SJSA1 (cell line): ENCODE results near the gene FGF14. TPM values are rescaled to one million over a fixed set of nuclear protein-coding genes. Genes with fewer than 3 reads are reported as not detected.
"Not testable (repeated sequence)": the region's sequence is repeated elsewhere in the genome, so short reads cannot be mapped to it uniquely, and the experiment has no call there.

Experiments
- DNase-seq, 2 experiments: peaks; one replicate each; pipeline ENCODE4 v3.0.0-alpha.2; 2015 to 2020; ENCODE audit warnings: low spot score in 2 of 2, low read depth in 1 of 2
- H3K27ac ChIP-seq: fragments of 250-450 bp; sonication (Bioruptor Pico); 2 replicates; pipeline ENCODE4 v1.5.1; 2020; ENCODE audit warnings: mild to moderate bottlenecking, moderate library complexity
- H3K27me3 ChIP-seq: fragments of 250-450 bp; sonication (Bioruptor Pico); replicated peaks from 2 replicates; pipeline ENCODE4 v1.5.1; 2020; ENCODE audit warnings: mild to moderate bottlenecking, moderate library complexity
- H3K36me3 ChIP-seq: fragments of 250-450 bp; sonication (Bioruptor Pico); 2 replicates; pipeline ENCODE4 v1.5.1; 2020; ENCODE audit warnings: mild to moderate bottlenecking
- H3K4me1 ChIP-seq: fragments of 250-450 bp; sonication (Bioruptor Pico); replicated peaks from 2 replicates; pipeline ENCODE4 v1.6.1; 2021; ENCODE audit warnings: mild to moderate bottlenecking
- H3K4me3 ChIP-seq: fragments of 250-450 bp; sonication (Bioruptor Pico); 2 replicates; pipeline ENCODE4 v1.5.1; 2020; ENCODE audit warnings: mild to moderate bottlenecking
- H3K9me3 ChIP-seq: fragments of 250-450 bp; sonication (Bioruptor Pico); replicated peaks from 2 replicates; pipeline ENCODE4 v1.5.1; 2020; ENCODE audit warnings: mild to moderate bottlenecking
- total RNA-seq: library from RNA; depleted of rRNA; stranded (reverse); fragments of >200 nt; shearing (Covaris generic); gene quantifications from 2 replicates; pipeline ENCODE4 v1.2.3, GENCODE V29; 2014

The FGF14 gene
- total RNA-seq, 1 experiment from 2014 or later = not detected

DNA sequence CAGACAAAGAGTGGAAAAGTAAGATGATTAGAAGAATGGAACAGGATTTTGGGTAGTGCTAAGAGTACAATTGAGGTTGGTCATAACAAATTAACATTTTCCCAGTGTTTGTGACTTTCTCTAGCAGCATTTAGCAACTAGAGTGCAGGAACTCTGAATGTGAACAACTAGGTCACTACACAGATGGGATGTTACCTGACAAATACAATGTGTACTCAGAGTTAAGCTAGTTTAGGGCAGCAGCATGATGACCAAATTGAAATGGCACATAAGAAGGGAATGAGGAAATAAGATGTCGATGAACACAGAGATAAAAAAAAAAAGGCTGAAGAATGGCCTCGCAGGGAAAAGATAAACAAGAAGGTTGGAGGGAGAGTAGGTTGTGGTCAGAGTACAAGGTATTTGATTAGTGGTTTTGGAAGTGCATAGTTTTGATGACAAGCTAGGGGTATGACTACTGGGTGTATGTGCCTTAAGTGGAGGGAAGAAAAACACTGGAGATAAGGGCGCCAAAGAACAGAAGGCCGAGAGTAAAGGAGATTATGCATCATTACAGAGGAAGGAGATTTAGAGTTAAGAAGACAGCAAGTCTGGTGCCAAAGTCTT lies 381.1 kb downstream of the FGF14 start:
- Histone ChIP-seq H3K27me3 (no peaks in the 10 kb centered on the region), H3K36me3 (no peaks in the 10 kb centered on the region), H3K27ac (no peak overlapping the region), H3K9me3 (no peaks in the 10 kb centered on the region), H3K4me3 (no peak overlapping the region), H3K4me1 (no peaks in the 10 kb centered on the region)
- DNase-seq = no peak

DNA sequence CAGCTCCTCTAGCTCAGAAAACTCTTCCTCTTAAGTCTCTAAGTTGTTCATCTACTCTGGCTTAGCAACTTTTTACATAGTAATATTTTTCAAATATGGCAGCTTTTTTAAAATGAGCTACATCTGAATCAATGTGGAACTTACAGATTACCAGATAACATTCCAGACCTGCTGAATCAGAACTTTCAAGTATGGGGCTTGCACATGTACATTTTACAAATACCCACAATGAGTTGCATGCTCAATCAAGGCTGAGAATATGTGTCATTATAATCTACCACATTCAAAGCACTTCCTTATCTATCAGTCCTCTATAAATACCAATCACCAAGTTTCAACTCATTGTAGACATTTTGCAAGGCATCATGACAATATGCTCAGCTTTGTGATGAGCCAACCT lies 383.1 kb downstream of the FGF14 start:
- no peaks in the 10 kb centered on the region for H3K36me3 ChIP-seq

GRCh38 chr13:102017248-102017647 lies 384.6 kb downstream of the FGF14 start:
- no peaks in the 10 kb centered on the region for H3K36me3 ChIP-seq
- no peak for DNase-seq
- no peaks in the 10 kb centered on the region for H3K27me3 ChIP-seq
- no peak overlapping the region for H3K27ac ChIP-seq
- H3K4me1 ChIP-seq = no peaks in the 10 kb centered on the region
- no peak overlapping the region for H3K4me3 ChIP-seq
- no peaks in the 10 kb centered on the region for H3K9me3 ChIP-seq

More for the DNA sequence above, 383.1 kb downstream of the FGF14 start:
- no peak overlapping the region for H3K4me3 ChIP-seq
- no peaks in the 10 kb centered on the region for H3K27me3 ChIP-seq
- no peaks in the 10 kb centered on the region for H3K9me3 ChIP-seq
- no peak overlapping the region for H3K27ac ChIP-seq
- no peak for DNase-seq
- no peaks in the 10 kb centered on the region for H3K4me1 ChIP-seq

DNA sequence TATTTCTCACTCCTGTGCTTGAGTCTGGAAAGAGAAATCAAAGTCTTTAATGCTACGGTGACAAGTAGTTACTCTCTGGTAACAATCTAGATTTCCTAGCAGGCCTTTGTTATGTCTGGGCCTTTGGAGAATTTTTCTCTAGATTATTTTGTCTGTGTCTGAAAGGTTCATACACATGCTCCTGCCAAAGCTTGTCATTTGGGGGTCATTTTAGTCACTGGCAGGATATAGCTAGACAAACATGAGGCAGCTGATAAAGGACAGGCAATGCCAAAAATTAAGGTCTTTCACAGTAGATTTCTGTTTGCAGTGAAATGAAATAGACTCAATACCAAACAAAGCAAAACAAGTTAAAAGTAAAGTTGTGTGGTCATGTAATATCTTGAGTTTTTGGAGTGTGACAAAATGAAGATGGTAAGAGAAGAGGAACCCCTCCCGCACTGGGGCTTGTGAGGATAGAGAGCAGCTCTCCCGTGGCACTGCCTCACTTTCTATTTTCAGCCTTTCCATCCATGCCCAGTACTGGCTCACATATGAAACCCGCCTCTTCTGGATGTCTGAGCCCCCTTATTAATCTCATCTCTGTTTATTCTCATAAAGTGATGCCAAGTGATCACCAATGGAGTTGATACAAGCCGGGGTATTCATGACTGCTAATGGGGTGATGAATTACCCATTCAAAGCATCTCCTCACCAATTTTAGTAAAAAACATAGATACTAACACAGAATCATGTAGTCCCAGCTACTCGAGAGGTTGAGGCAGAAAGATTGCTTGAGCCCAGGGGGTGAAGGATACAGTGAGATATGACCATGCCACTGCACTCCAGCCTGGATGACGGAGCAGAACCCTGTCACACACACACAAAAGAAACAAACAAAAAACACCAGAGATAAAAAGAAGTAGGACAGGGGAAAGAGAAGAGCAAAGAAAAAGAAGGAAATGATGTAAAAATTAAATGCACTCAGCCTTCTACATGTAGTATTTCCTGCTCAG lies 389.3 kb downstream of the FGF14 start:
- no peaks in the 10 kb centered on the region for H3K36me3 ChIP-seq
- no peak overlapping the region for H3K27ac ChIP-seq
- no peaks in the 10 kb centered on the region for H3K9me3 ChIP-seq
- H3K4me1 ChIP-seq = no peaks in the 10 kb centered on the region
- no peak overlapping the region for H3K4me3 ChIP-seq
- 0 out of 2 replicates have a peak, but pooled peaks cover 3% of the 10 kb centered on the region for H3K27me3 ChIP-seq
- no peak for DNase-seq

DNA sequence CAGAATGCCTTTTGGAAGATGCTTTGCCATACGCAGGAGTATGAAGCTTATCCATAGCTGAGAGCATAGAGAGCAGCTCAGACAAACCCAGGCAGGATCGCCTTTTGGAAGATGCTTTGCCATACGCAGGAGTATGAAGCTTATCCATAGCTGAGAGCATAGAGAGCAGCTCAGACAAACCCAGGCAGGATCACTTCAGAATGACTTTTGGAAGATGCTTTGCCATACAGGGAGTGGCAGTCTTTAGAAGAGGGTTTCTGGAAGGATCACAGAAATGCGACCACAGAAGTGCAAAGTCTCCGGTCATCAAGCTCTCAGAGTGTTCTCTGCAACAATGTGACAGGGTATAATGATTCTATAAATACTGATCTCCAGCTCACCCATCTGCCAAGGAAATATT lies 390.4 kb downstream of the FGF14 start:
- H3K27me3 ChIP-seq, H3K36me3 ChIP-seq, DNase-seq, H3K9me3 ChIP-seq, H3K27ac ChIP-seq, H3K4me3 ChIP-seq, H3K4me1 ChIP-seq: not testable (repeated sequence)

DNA sequence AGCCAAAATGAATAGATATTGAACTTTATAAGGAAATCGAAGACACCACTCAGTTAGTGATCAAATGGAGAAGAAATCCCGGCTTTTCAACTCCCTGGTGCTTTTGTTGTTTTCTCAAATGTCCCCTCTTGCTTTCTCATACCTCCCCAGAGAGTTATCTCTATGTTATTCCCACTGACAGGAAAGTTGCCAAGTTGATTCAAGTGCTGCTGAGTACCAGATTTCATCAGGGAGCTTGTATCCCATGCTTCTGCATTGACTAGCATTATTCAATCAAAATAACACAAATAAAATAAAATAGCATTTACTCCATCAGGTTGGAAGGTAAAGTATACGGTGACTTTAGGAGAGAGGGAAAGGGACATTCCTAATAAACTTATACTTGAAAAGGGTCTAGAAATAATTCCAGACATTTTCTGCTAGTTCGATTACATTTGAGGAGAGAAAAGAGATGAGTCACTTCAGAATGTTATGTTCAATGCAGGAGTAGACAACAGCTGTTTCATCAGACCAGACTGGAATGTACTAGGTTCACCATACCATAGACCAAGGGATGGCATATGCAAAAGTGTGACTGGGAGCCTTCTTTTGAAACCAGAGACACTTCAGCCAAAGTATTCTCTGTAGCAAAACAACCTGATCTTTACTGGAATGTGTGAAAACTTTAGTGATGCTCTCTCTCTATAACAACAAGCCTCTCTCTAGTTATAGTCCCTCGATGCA lies 397.8 kb downstream of the FGF14 start:
- Histone ChIP-seq H3K27ac (no peak overlapping the region), H3K4me3 (no peak overlapping the region), H3K27me3 (no peaks in the 10 kb centered on the region; the same call in none of the 2 replicates), H3K36me3 (no peaks in the 10 kb centered on the region), H3K9me3 (no peaks in the 10 kb centered on the region), H3K4me1 (no peaks in the 10 kb centered on the region)
- no peak for DNase-seq

- Histone ChIP-seq H3K4me3 (no peak overlapping the region), H3K27me3 (peaks cover 2% of the 10 kb centered on the region), H3K36me3 (no peaks in the 10 kb centered on the region), H3K27ac (no peak overlapping the region), H3K4me1 (no peaks in the 10 kb centered on the region), H3K9me3 (no peaks in the 10 kb centered on the region)
- DNase-seq = no peak
Observed at GRCh38 chr13:102002287-102002686, 399.6 kb downstream of the FGF14 start.

GRCh38 chr13:102000764-102001163 lies 401.1 kb downstream of the FGF14 start:
- Histone ChIP-seq H3K9me3 (no peaks in the 10 kb centered on the region), H3K27me3 (peaks cover 2% of the 10 kb centered on the region; the same call in 1 of the 2 replicates), H3K4me1 (no peaks in the 10 kb centered on the region), H3K4me3 (no peak overlapping the region), H3K36me3 (no peaks in the 10 kb centered on the region), H3K27ac (no peak overlapping the region)
- no peak for DNase-seq

GRCh38 chr13:101998129-101998528 lies 403.7 kb downstream of the FGF14 start:
- Histone ChIP-seq H3K4me3 (no peak overlapping the region), H3K27me3 (0 out of 2 replicates have a peak, but pooled peaks cover 7% of the 10 kb centered on the region), H3K9me3 (no peaks in the 10 kb centered on the region), H3K4me1 (no peaks in the 10 kb centered on the region), H3K36me3 (no peaks in the 10 kb centered on the region), H3K27ac (no peak overlapping the region)
- no peak for DNase-seq

DNA sequence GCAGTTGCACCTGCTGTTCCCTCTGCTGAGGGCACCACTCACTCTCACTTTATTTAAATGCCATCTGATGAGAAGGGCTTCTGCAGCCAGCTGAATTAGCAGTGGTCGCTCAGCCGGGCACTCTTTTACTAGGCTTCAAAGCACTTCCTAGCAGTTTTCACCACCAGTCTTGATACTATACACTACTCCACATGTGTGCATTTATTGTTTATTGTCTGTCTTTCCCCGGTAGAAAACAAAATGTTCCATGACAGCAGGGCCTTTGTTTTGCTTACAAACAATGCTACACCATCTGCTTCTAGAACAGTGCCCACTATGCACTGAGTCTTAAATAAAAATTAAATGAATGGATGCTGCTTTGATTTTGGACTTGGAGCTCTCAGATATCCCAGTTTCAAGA lies 404.9 kb downstream of the FGF14 start:
- H3K27ac ChIP-seq = no peak overlapping the region
- no peaks in the 10 kb centered on the region for H3K4me1 ChIP-seq
- H3K4me3 ChIP-seq = no peak overlapping the region
- no peaks in the 10 kb centered on the region for H3K9me3 ChIP-seq
- 0 out of 2 replicates have a peak, but pooled peaks cover 7% of the 10 kb centered on the region for H3K27me3 ChIP-seq
- no peak for DNase-seq
- H3K36me3 ChIP-seq = no peaks in the 10 kb centered on the region

DNA sequence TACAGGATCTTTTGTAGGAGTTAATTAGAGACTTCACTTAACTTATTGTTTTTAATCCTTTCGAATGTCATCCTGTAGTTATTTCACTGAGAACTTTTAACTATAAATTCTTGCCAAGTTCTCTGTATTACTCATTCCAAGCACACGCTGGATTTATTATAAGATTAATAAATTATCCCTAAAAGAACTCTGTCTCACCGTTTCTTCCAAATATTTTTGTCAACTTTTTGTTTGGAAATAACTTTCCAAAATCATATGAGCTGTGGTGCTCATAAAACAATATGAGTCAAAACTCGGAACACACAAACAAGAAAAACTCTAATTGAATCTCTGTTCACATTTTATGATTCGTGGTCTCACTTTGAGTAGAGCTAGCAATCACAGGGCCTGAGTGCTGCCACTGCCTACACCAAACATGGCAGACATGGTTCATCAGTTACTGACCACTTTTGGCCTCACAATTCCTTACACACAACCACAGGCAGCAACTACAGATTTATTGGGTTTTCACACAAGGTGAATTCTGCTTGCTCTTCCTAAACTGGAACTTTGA lies 412.0 kb downstream of the FGF14 start:
- no peak overlapping the region for H3K4me3 ChIP-seq
- DNase-seq = no peak
- no peaks in the 10 kb centered on the region for H3K36me3 ChIP-seq
- no peaks in the 10 kb centered on the region for H3K9me3 ChIP-seq
- H3K27ac ChIP-seq = no peak overlapping the region
- H3K27me3 ChIP-seq = no peaks in the 10 kb centered on the region; the same call in 1 of the 2 replicates
- H3K4me1 ChIP-seq = no peaks in the 10 kb centered on the region

DNA sequence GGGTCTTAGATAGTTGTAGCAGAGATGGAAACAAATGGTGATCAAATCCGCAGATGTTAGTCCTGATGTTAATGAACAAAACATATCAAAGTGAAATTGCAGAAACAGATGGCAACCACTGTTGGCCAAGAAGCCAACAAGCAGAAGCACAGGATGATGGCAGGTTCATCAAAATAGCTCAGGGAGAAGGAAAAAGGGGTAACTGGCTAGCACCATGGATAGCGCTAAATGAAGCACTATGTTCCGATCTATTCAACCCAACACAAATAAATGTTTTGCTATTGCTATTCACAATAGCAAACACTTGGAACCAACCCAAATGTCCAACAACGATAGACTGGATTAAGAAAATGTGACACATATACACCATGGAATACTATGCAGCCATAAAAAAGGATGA lies 413.7 kb downstream of the FGF14 start:
- no peaks in the 10 kb centered on the region for H3K9me3 ChIP-seq
- H3K27me3 ChIP-seq = no peaks in the 10 kb centered on the region; the same call in 1 of the 2 replicates
- no peak overlapping the region for H3K27ac ChIP-seq
- H3K4me3 ChIP-seq = no peak overlapping the region
- no peak for DNase-seq
- H3K36me3 ChIP-seq = no peaks in the 10 kb centered on the region
- no peaks in the 10 kb centered on the region for H3K4me1 ChIP-seq

DNA sequence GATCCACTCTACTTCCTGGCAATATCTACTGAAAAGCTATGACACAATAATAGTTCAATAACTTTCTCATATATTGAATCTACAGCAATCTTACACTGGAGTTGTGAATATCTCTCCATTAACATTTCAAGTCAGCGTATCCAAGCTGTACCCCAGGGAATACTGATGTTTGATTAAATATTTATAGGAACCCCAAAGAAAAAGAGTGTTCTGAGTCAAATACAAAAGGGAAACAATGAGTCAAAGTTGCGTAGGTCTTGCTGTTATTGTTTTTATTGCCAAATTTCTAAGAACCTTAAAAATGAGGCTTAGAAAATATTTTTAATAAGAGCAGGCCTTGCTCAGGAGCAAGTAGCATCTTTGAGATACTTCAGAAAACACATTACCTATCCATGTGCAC lies 415.5 kb downstream of the FGF14 start:
- H3K9me3 ChIP-seq = no peaks in the 10 kb centered on the region
- H3K27me3 ChIP-seq = no peaks in the 10 kb centered on the region; the same call in 1 of the 2 replicates
- no peak overlapping the region for H3K4me3 ChIP-seq
- no peak for DNase-seq
- no peak overlapping the region for H3K27ac ChIP-seq
- no peaks in the 10 kb centered on the region for H3K4me1 ChIP-seq
- H3K36me3 ChIP-seq = no peaks in the 10 kb centered on the region
